Daoy (cell line): ENCODE data around the gene PGBD5. TPM values are rescaled to one million over a fixed set of nuclear protein-coding genes. Genes with fewer than 3 reads are reported as not detected.

Source experiments
- DNase-seq: peaks from one replicate; pipeline ENCODE4 v3.0.0-alpha.2; 2015; ENCODE audit warnings: low read depth
- total RNA-seq: library from RNA; depleted of rRNA; stranded (reverse); fragments of >200 nt; shearing (Covaris generic); gene quantifications from 2 replicates; pipeline ENCODE4 v1.2.3, GENCODE V29; 2014

The PGBD5 gene
- total RNA-seq, 1 experiment from 2014 or later: 1.0 TPM

- no peak for DNase-seq
Measured at GRCh38 chr1:230280906-230281413, 145.2 kb downstream of the PGBD5 start.

- no peak for DNase-seq
Measured at GRCh38 chr1:230280054-230280795, 145.9 kb downstream of the PGBD5 start.

GRCh38 chr1:230279583-230279945, 146.6 kb downstream of the PGBD5 start:
- DNase-seq: no peak

GRCh38 chr1:230278871-230279582, 147.1 kb downstream of the PGBD5 start:
- no peak for DNase-seq

- DNase-seq: no peak
Measured at GRCh38 chr1:230278376-230278775, 147.8 kb downstream of the PGBD5 start.

- no peak for DNase-seq
Measured at GRCh38 chr1:230277201-230278025, 148.7 kb downstream of the PGBD5 start.

- no peak for DNase-seq
Measured at GRCh38 chr1:230276401-230276800, 149.7 kb downstream of the PGBD5 start.

- DNase-seq: no peak
Measured at GRCh38 chr1:230274254-230274653, 151.9 kb downstream of the PGBD5 start.

- DNase-seq: no peak
Measured at GRCh38 chr1:230273141-230273710, 152.9 kb downstream of the PGBD5 start.

GRCh38 chr1:230272557-230272956, 153.6 kb downstream of the PGBD5 start:
- DNase-seq: no peak

- DNase-seq: no peak
Measured at GRCh38 chr1:230271300-230272035, 154.7 kb downstream of the PGBD5 start.

- DNase-seq: peak; percentile 55
Measured at GRCh38 chr1:230270559-230271281, 155.4 kb downstream of the PGBD5 start.

GRCh38 chr1:230270185-230270558, 156.0 kb downstream of the PGBD5 start:
- DNase-seq: no peak

GRCh38 chr1:230268371-230269170, 157.6 kb downstream of the PGBD5 start:
- DNase-seq: peak; percentile 76

- no peak for DNase-seq
Measured at GRCh38 chr1:230267338-230268065, 158.6 kb downstream of the PGBD5 start.

GRCh38 chr1:230266456-230266855, 159.7 kb downstream of the PGBD5 start:
- DNase-seq: no peak

GRCh38 chr1:230265200-230266115, 160.7 kb downstream of the PGBD5 start:
- no peak for DNase-seq
